GM19324 (cell line): Measurements from ENCODE around the gene POLK.
A peak's percentile ranks its signal among the peaks of the same experiment; 100 is the strongest.
"Not testable (repeated sequence)": the region's sequence is repeated elsewhere in the genome, so short reads cannot be mapped to it uniquely, and the experiment has no call there.

Experiments
- ATAC-seq: cut with Tn5 transposase; IDR thresholded peaks from one replicate; pipeline ENCODE4 v1.9.1; 2021; ENCODE audit warnings: mild to moderate bottlenecking, moderate library complexity; ENCODE audit not compliant: unreplicated experiment, low FRiP score

POLK gene

DNA sequence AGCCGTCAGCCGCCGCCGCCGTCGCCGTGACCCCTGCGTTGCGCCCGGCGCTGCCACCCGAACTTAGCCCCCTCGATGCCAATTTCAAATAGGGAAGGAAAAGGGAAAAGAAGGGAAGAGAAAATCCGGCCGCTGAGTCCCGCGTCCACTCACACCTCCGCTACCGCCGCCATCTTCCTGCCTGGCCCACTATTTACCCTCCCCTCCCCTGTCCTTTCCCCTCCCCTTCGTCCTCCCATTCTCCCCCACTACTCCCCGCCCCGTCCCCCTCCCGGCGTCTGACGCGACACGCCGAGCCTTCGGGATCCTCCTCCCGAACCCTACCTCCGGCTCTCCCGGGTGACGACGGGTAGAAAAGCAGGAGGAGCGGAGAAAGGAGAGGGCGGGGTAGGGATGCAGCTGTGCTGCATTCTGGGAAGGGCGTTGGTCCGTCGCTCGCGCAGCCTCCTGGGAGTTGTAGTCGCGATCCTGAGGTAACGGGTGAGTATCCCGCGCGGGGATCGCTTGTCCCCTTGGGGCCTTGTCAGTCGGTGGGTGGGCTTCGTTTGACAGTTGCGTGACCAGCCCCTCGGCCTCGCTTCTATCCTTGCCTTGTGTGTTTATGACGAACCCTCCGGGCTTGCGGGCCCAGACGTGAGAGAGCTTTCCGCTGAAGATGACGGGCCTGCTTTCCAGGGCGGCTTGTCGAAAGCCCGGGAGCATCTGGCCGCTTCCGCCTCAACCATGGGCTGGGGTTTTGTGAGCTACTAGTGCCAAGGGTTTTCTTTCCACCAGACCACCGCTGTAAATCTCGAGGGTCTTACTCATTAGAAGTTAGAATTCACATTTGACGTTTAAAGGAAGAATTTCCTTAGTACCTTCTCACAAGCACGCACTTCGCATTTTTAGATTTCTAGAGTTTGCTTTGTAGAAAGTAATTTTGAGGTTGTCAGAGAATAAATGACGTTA, at the start of gene POLK, which contains the start of gene CERT1:
POLK (plus strand) TSS at position 457 of the 948 bp plus-strand sequence.
CERT1 (minus strand) TSS at position 195 of the 948 bp plus-strand sequence. CDS start 422 bp downstream, outside the sequence.
- ATAC-seq = peak; percentile 91

DNA sequence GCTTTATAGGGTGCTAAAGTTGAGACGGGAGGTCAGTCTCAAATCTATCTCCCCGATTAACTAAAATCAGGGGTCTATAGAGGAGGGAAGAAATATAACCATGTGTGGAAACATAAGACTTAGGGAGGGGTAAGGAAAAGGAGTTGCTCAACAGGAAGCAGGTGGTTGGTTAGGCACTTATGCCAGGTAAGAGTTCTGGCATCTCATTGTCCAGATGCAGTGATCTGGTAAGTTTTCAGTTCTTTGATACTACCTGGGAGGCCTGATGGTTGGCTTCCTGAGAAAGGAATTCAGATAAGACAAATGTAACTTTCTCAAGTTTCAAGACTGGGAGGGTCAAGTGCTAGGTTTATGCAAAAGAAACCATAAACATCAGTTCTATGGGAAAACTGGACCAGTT, 48.0 kb upstream of the POLK start:
- no peak for ATAC-seq

DNA sequence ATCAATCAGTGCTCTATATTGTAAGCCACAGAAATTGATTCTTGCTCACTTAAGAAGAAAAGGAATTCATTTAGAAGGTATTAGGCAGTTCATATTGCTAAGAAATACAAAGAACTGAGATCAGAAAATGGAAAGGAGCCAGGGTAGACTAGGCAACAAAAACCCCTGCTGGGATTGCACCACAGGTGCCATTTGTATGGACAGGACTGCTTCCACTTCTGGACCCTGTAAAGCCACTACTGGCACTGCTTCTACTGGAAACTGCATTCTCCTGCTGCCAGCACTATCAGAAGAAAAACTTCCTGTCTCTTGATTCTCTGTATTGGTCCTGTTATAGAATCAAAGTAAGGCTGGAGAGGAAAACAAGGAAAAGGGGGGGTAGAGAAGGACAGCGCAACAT, 46.2 kb upstream of the POLK start:
- no peak for ATAC-seq

DNA sequence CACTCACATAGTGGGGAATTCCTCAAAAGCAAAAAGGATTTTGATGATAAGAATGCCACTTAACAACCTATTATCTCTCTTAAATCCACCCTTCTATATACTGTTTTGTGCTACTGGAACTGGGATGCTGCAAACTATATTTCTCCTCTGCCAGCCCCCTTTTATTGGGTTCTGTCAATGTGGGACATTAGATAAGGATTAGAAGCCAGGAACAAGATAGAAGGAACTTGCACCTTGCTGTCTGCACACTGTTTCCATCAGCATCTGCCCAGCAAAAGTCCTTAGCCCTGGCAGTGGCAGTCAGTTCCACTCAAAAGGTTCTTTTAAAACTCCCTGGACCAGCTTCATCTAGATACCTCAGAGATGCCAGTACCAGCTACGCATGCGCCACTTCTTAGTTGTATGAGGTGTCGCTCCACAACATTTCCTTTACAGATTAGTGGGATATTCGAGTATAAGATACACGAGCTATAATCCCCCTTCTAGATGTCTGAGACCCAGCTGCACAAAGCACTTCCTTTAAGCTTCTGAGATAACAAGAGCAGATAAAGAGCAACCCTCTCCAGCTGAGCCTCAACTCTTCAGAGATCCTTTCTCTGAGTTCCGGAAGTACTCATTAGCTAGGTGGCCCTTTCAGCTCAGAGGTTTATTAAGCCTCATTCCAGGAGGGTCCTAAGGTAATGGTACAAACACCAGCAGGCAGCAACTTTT, 45.5 kb upstream of the POLK start:
- ATAC-seq = no peak

DNA sequence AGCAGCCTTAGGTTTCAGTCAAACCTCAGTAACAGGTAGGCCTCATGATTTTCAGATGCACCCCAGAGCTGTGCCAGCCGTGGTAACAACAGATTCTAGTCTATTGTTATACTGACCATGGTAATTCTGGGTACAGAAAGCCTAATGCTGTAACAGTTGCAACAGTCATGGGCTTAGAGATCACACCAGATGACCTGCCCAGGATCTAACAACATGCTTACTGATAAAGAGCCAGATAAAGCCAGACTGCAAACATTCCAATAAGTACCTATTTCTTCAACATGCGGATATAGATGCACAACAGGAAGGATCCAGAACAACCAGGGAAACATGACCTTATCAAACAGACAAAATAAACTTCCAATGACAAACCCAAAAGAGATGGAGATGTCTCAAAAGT, 43.1 kb upstream of the POLK start:
- ATAC-seq = no peak

DNA sequence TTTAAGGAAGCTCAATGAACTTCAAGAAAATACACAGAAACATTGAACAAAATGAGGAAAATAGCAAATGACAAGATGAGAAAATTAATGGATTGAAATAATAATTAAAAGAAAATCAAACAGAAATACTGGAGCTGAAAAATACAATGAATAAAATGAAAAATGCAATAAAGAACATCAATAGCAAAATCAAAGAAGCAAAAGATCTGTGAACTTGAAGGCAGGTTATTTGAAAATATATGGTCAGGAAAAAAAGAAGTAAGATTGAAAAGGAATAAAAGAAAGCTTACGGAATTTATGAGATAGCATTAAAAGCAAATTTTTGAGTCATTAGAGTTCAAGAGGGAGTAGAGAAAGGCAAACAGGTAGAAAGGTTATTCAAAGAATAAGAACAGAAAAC, 42.7 kb upstream of the POLK start:
- no peak for ATAC-seq

DNA sequence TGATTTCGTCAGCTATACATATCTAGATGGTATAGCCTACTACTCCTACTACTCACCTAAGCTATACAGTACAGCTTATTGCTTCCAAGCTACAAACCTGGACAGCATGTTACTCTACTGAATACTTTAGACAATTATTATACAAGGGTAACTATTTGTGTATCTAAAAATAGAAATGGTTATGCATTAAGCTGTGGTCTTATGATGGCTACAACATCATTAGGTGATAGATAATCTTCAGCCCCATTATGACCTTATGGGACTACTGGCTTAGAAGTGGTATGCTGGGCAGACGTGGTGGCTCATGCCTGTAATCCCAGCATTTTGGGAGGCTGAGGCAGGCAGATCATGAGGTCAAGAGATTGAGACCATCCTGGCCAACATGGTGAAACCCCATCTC, 40.5 kb upstream of the POLK start:
- ATAC-seq = no peak

DNA sequence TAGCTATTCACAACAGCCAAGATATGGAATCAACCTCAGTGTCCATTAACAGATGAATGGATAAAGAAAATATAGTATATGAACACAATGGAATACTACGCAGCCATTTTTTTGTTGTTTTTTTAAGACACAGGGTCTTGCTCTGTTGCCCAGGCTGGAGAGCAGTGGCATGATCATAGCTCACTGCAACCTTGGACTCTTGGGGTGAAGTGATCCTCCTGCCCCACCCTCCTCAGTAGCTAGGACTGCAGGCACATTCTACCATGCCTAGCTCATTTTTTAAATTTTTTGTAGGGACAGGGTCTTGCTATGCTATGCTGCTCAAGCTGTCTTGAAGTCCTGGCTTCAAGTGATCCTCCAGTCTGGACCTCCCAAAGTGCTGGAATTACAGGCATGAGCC, 38.7 kb upstream of the POLK start:
- ATAC-seq = no peak

DNA sequence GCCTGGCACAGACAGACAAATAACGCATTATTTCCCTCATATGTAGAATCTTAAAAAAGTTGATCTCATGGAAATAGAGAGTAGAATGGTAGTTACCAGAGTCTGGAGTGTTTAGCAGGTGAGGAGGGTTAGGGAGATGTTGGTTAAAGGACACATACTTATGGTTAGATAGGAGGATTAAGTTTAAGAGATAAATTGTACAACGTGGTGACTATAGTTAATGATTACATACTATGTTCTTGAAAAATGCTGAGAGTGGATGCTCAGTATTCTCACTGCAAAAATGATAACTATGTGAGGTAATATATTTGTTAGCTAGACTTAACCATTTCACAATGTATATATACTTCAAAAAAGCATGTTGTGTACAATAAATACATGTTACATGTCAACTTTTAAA, 38.2 kb upstream of the POLK start:
- no peak for ATAC-seq

DNA sequence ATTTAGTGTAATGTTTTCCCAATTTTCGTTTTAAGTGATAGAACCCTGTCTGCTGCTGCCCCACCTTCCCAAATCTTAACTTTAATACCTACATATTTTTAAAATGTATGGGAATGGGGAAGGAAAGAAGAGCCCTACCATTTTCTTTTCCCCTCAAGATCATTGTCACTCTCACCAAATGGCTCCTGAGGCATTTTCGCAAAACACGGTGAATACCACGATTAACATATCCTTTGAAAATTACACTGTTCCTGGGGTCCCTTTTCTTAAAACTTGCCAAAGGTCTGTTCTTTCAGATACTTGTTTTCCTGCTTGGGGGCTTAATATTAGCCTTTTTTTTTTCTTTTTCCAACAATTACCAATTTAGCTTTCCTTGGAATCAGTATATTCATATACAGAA, 36.3 kb upstream of the POLK start:
- no peak for ATAC-seq

DNA sequence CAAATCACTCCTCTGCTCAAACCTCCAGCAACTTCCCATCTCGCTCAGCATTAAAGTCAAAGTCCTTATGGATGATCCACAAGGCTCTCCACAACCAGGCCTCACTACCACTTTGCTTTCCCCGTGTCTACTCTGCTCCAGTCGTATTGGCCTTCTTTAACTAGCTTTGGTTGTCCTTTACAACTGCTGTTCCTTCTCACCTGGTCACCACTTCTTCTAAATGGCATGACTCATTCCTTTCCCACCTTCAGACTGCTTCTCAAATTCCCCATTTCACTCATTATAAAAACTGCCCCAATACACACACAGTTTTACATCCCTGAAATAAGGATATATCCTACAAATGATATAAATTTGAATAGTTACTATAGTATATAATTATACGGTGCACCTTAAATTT, 30.7 kb upstream of the POLK start:
- no peak for ATAC-seq

DNA sequence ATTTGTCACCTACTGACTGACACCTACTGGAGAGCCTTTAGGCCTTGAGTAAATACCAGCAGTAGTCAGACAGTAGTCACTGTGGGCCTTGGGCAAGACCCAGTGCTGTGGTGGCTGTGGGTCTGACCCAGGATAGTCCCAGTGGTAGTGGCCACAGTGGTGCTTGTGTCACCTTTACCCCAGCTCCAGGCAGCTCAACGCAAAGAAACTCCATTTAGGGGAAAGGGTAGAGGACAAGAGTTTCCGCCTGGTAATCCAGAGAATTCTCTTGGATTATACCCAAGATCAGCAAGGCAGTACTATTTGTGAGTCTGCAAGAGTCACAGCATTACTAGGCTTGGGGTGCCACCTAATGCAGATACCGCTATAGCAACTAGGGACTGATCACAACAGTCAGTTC, 29.2 kb upstream of the POLK start:
- ATAC-seq = no peak

DNA sequence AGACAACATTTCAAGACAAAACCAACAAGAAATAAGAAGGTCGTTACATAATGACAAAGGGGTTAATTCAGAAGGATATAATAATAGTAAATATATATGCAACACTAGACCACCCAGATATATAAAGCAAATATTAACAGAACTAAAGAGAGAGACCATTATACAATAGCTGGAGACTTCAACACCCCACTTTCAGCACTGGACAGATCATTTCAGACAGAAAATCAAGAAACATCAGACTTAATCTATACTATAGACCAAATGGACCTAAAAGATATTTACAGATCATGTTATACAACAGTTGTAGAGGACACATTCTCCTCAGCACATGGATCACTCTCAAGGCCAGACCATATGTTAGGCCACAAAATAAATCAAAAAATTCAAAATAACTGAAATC, 27.1 kb upstream of the POLK start:
- no peak for ATAC-seq

DNA sequence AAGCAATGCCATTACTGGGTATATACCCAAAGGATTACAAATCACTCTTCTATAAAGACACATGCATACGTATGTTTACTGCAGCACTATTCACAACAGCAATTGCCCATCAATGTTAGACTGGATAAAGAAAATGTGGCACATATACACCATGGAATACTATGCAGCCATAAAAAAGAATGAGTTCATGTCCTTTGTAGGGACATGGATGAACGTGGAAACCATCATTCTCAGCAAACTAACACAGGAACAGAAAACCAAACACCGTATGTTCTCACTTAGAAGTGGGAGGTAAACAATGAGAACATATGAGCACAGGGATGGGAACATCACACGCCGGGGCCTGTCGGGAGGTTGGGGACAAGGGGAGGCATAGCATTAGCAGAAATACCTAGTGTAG, 21.8 kb upstream of the POLK start:
- not testable (repeated sequence) for ATAC-seq

DNA sequence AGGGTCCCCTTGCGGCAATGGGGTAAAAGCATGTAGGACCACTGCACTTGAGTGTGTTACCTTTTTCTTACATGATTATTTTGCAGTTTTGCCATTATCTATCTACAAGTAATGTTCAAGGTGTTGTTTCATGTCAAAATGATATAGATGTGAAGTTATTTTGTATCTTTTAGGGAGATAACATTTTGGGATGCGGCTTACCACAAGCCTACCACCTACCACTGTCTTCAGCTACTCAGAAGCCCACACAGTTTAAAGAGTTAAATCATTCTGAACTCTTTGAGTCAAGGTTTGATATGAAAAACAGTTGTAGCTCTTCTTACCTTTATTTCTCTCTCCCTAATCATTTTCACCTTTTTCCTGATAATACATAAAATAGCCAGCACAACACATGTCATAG, 20.1 kb upstream of the POLK start:
- ATAC-seq = no peak

DNA sequence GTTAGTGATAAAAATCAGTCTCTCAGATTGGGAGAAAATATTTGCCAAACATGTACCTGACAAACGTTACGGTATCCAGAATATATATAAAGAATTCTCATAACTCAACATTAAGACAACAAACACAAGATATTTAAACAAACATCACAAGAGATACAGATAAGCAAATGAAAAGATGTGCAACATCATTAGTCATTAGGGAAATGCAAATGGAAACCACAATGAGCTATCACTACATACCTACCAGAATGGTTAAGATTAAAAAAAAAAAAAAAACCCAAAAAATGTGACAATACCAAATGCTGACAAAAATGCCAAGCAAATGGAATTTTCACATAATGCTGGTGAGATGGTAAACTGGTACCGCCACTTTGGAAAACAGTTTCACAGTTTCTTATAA, 15.7 kb upstream of the POLK start:
- ATAC-seq = no peak

DNA sequence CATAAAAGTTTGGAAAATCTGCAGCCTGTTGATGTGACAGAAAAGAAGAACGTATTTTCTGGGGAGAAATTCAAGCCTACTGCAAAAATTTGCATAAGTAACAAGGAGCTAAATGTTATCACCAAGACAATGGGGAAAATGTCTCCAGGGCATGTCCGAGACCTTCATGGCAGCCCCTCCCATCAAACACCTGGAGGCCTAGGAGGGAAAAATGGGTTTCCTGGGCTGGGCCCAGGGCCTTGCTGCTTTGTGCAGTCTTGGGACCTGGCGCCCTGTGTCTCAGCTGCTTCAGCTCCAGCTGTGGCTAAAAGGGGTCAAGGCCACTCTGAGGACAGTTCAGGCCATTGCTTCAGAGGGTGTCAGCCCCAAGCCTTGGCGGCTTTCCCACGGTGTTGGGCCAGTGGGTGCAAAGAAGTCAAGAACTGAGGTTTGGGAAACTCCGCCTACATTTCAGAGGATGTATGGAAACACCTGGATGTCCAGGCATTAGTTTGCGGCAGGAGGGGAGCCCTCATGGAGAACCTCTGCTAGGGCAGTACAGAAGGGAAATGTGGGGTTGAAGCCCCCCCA, 13.4 kb upstream of the POLK start:
- ATAC-seq = no peak

DNA sequence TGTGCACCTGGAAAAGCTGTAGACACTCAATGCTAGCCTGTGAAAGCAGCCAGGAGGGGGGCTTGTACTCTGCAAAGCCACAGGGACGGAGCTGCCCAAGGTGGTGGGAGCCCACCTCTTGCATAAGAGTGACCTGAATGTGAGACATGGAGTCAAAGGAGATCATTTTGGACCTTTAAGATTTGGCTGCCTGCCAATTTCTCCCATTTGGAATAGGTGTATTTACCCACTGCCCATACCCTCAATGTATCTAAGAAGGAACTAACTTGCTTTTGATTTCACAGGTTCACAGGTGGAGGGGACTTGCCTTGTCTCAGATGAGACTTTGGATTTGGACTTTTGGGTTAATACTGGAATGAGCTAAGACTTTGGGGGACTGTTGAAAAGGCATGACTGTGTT, 12.8 kb upstream of the POLK start:
- ATAC-seq = not testable (repeated sequence)

DNA sequence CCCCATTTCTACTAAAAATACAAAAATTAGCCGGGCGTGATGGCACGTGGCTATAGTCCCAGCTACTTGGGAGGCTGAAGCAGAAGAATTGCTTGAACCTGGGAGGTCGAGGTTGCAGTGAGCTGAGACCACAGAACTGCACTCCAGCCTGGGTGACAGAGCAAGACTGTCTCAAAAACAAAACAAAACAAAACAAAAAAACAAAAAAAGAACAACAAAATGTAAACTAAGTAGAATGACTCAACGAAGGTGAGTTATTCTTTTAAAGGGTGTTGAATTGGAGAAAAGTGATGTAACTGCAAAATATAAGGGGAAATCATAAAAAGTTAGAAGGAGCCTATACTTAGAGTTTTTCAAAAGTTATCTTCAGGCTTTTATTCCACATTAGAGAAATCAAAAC, 6.6 kb upstream of the POLK start:
- ATAC-seq = not testable (repeated sequence)

DNA sequence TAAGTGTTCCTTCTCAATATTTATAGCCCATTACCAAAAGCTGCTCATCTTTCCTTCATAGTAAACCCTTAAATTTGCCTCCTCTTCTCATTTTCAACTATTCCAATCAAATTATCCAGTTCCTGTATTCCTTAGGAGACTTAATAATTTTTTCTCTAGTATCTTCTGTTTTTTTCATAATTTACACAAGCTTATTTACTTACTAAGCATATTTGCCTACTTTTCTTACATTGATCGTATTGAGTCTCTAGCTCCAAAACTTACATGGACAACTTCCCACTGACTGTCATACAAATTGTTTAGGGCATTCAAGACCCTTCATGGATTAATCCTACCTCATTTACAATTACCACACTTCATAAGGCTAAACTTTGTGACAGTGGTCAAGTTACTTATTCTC, 3.9 kb upstream of the POLK start:
- no peak for ATAC-seq

DNA sequence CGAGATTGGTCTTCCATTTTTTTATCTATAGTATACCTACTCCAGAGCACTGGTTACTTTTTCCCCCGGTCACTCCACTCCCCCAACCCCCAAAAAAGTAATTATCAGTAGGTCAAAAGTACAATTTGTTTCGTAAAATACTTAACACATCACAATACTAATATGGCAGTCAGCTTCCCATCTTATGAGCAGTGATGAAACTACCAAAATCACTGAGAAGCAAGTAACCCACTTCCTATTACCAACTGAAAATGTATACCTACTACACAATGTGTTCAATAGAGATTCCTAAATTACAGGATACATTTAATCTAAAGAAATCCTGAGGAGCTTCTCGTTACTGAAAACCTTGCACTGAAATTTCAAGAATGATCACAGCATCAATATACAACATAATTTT, 2.1 kb upstream of the POLK start:
- ATAC-seq = no peak
